ENCODE data around the gene KCNT1.
"Not testable (repeated sequence)": the region's sequence is repeated elsewhere in the genome, so short reads cannot be mapped to it uniquely, and the experiment has no call there.

KCNT1 gene
- total RNA-seq = 0 to 0.20 (median 0.03) reads per million in 18 experiments

- peak; percentile 28 to 30 for DNase-seq
These were observed at the start of gene KCNT1 for GRCh38 chr9:135701959-135702721. Gene KCNT1, plus strand, starts transcription at chr9:135702185. Its CDS starts 74 bp downstream, at chr9:135702259.

GRCh38 chr9:135655317-135655716 is 46.7 kb upstream of the KCNT1 start:
- no peak for DNase-seq

- no peak for DNase-seq
These were observed 44.6 kb upstream of the KCNT1 start for GRCh38 chr9:135657416-135657815.

- DNase-seq = no peak
These were observed 42.7 kb upstream of the KCNT1 start for GRCh38 chr9:135659252-135659651.

- DNase-seq = no peak
These were observed 41.6 kb upstream of the KCNT1 start for GRCh38 chr9:135660407-135660806.

- no peak for DNase-seq
These were observed 40.0 kb upstream of the KCNT1 start for GRCh38 chr9:135661816-135662560.

- DNase-seq = no peak
These were observed 39.1 kb upstream of the KCNT1 start, which contains the start of gene LCN9 for GRCh38 chr9:135662758-135663450. Gene LCN9, plus strand, starts transcription at chr9:135663309. Its CDS starts 13 bp downstream, at chr9:135663322.

- no peak for DNase-seq
These were observed 38.6 kb upstream of the KCNT1 start for GRCh38 chr9:135663451-135663770.

GRCh38 chr9:135663857-135664256 is 38.1 kb upstream of the KCNT1 start:
- no peak for DNase-seq

- no peak for DNase-seq
These were observed 37.7 kb upstream of the KCNT1 start for GRCh38 chr9:135664266-135664665.

GRCh38 chr9:135664801-135665794 is 36.9 kb upstream of the KCNT1 start:
- no peak for DNase-seq

GRCh38 chr9:135665795-135666189 is 36.2 kb upstream of the KCNT1 start:
- no peak for DNase-seq

GRCh38 chr9:135666534-135667462 is 35.2 kb upstream of the KCNT1 start:
- no peak for DNase-seq

GRCh38 chr9:135667463-135668001 is 34.5 kb upstream of the KCNT1 start:
- no peak for DNase-seq

GRCh38 chr9:135669018-135669417 is 33.0 kb upstream of the KCNT1 start:
- DNase-seq = not testable (repeated sequence)

- no peak for DNase-seq
These were observed 32.2 kb upstream of the KCNT1 start for GRCh38 chr9:135669616-135670285.

GRCh38 chr9:135670721-135671590 is 31.0 kb upstream of the KCNT1 start:
- DNase-seq = no peak

GRCh38 chr9:135671591-135672041 is 30.4 kb upstream of the KCNT1 start:
- DNase-seq = no peak

GRCh38 chr9:135672786-135673185 is 29.2 kb upstream of the KCNT1 start:
- not testable (repeated sequence) for DNase-seq
